Fibroblast of skin of right quadriceps (primary cell): Measurements from ENCODE around the gene TGDS.
"Not testable (repeated sequence)": the region's sequence is repeated elsewhere in the genome, so short reads cannot be mapped to it uniquely, and the experiment has no call there.

Source experiments
- DNase-seq: peaks from one replicate; pipeline ENCODE4 v3.0.0-alpha.2; 2013

TGDS gene

GRCh38 chr13:94549232-94550061, 46.5 kb downstream of the TGDS start:
- peak; percentile 98 for DNase-seq

- DNase-seq: no peak
Measured at GRCh38 chr13:94548821-94549231, 47.1 kb downstream of the TGDS start.

- peak; percentile 10 for DNase-seq
Measured at GRCh38 chr13:94548382-94548781, 47.6 kb downstream of the TGDS start.

- no peak for DNase-seq
Measured at GRCh38 chr13:94546061-94546839, 49.7 kb downstream of the TGDS start.

- DNase-seq: no peak
Measured at GRCh38 chr13:94544922-94545321, 51.0 kb downstream of the TGDS start.

- no peak for DNase-seq
Measured at GRCh38 chr13:94542917-94543316, 53.0 kb downstream of the TGDS start.

- DNase-seq: no peak
Measured at GRCh38 chr13:94537740-94538630, 58.0 kb downstream of the TGDS start.

- no peak for DNase-seq
Measured at GRCh38 chr13:94535775-94536174, 60.2 kb downstream of the TGDS start.

GRCh38 chr13:94535231-94535630, 60.7 kb downstream of the TGDS start:
- no peak for DNase-seq

- peak; percentile 44 for DNase-seq
Measured at GRCh38 chr13:94534166-94534565, 61.8 kb downstream of the TGDS start.

- DNase-seq: not testable (repeated sequence)
Measured at GRCh38 chr13:94532278-94532677, 63.7 kb downstream of the TGDS start.

GRCh38 chr13:94526956-94527355, 69.0 kb downstream of the TGDS start:
- not testable (repeated sequence) for DNase-seq

- DNase-seq: no peak
Measured at GRCh38 chr13:94525781-94526180, 70.2 kb downstream of the TGDS start.

- DNase-seq: no peak
Measured at GRCh38 chr13:94524407-94524806, 71.5 kb downstream of the TGDS start.
